SIG-M5 treated with dmso at 0.1 percent for 504 hours (cell line): ENCODE data around the gene RCC2.

Source experiments
- DNase-seq: peaks from one replicate; lab custom pipeline; 2025; ENCODE audit not compliant: unreplicated experiment; lab: John Stamatoyannopoulos, UW

The RCC2 gene

GRCh38 chr1:17381161-17381560, 58.3 kb downstream of the RCC2 start:
- no peak for DNase-seq

GRCh38 chr1:17377325-17377953, 62.0 kb downstream of the RCC2 start:
- DNase-seq, result peak; percentile 67

- DNase-seq, result no peak
Measured at GRCh38 chr1:17375651-17376050, 63.8 kb downstream of the RCC2 start.

- no peak for DNase-seq
Measured at GRCh38 chr1:17372955-17373354, 66.5 kb downstream of the RCC2 start.

- DNase-seq, result no peak
Measured at GRCh38 chr1:17371896-17372295, 67.6 kb downstream of the RCC2 start, which contains the start of gene PADI6. TSS of gene PADI6 (plus strand) at chr1:17372196. CDS start at chr1:17372246, 50 bp downstream.

- peak; percentile 23 for DNase-seq
Measured at GRCh38 chr1:17370618-17371017, 68.9 kb downstream of the RCC2 start.

GRCh38 chr1:17369466-17369865, 70.0 kb downstream of the RCC2 start:
- no peak for DNase-seq

GRCh38 chr1:17365293-17365692, 74.2 kb downstream of the RCC2 start:
- DNase-seq, result peak; percentile 48

- DNase-seq, result no peak
Measured at GRCh38 chr1:17363771-17364170, 75.7 kb downstream of the RCC2 start.

- DNase-seq, result no peak
Measured at GRCh38 chr1:17363351-17363750, 76.1 kb downstream of the RCC2 start.

- DNase-seq, result no peak
Measured at GRCh38 chr1:17361687-17362086, 77.8 kb downstream of the RCC2 start.

GRCh38 chr1:17360272-17360956, 79.1 kb downstream of the RCC2 start:
- no peak for DNase-seq

- DNase-seq, result no peak
Measured at GRCh38 chr1:17359808-17360207, 79.7 kb downstream of the RCC2 start.

GRCh38 chr1:17359031-17359430, 80.4 kb downstream of the RCC2 start:
- DNase-seq, result no peak

GRCh38 chr1:17358557-17358956, 80.9 kb downstream of the RCC2 start:
- no peak for DNase-seq
